Measurements from ENCODE around the gene KCTD19.
"Not testable (repeated sequence)": the region's sequence is repeated elsewhere in the genome, so short reads cannot be mapped to it uniquely, and the experiment has no call there.

DNA sequence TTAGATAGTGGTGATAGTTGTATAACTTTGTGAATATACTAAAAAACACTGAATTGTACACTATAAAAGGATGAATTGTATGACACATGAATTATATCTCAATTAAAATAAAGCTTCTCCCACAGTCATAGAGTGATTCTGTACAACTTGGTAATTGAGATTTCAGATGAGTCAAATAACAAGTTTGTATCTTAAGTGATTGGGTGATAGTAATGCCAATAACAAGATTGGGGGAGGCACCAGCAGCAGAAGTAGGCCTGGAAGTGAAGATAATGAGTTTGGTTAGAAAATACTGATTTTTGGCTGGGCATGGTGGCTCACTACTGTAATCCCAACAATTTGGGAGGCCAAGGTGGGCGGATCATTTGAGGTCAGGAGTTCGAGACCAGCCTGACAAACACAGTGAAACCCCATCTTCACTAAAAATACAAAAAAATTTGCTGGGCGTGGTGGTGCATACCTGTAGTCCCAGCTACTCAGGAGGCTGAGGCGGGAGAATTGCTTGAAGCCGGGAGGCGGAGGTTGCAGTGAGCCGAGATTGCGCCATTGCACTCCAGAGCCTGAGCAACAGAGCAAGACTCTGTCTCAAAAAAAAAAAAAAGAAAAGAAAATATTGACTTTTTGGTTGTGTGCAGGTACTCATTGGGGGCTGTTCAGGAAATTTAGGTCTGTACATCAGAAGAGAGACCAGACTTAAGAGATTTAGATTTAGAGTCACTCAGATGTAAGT, 33.2 kb upstream of the KCTD19 start:
- TF ChIP-seq, protein P1, sequence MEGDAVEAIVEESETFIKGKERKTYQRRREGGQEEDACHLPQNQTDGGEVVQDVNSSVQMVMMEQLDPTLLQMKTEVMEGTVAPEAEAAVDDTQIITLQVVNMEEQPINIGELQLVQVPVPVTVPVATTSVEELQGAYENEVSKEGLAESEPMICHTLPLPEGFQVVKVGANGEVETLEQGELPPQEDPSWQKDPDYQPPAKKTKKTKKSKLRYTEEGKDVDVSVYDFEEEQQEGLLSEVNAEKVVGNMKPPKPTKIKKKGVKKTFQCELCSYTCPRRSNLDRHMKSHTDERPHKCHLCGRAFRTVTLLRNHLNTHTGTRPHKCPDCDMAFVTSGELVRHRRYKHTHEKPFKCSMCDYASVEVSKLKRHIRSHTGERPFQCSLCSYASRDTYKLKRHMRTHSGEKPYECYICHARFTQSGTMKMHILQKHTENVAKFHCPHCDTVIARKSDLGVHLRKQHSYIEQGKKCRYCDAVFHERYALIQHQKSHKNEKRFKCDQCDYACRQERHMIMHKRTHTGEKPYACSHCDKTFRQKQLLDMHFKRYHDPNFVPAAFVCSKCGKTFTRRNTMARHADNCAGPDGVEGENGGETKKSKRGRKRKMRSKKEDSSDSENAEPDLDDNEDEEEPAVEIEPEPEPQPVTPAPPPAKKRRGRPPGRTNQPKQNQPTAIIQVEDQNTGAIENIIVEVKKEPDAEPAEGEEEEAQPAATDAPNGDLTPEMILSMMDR (IDR thresholded peaks at IDR 0.05), result not testable (repeated sequence)
- not testable (repeated sequence) for TF ChIP-seq POLR2A (IDR thresholded peaks at IDR 0.05)

Measured in tibial nerve (tissue), 3 donors.